ENCODE measurements around the gene SFTPB. TPM values are rescaled to one million over a fixed set of nuclear protein-coding genes. Genes with fewer than 3 reads are reported as not detected.

Gene SFTPB
- total RNA-seq, 1 donor from 2014 or later, result not detected

DNA sequence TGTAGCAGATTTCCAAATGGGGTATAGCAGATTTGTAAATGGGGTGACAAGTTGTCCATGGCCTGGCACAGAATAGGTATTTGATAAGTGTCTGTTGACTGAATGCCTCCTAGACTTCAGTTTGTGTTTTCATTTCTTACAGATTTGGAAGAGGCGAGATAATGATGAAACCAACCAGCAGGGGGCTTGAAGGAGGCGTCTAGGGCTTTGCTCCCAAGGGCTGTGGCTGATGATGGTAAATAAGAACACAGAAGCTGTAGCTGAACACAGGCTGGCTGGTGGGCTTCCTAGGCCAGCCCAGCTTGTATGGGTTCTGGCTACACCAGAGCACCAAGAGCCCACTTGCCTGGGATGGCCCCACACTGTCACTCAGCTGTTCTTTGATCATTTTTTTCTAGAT, 19.4 kb downstream of the SFTPB start:
- no peak overlapping the region for H3K4me3 Mint-ChIP-seq (ENCODE audit: unreplicated experiment)

DNA sequence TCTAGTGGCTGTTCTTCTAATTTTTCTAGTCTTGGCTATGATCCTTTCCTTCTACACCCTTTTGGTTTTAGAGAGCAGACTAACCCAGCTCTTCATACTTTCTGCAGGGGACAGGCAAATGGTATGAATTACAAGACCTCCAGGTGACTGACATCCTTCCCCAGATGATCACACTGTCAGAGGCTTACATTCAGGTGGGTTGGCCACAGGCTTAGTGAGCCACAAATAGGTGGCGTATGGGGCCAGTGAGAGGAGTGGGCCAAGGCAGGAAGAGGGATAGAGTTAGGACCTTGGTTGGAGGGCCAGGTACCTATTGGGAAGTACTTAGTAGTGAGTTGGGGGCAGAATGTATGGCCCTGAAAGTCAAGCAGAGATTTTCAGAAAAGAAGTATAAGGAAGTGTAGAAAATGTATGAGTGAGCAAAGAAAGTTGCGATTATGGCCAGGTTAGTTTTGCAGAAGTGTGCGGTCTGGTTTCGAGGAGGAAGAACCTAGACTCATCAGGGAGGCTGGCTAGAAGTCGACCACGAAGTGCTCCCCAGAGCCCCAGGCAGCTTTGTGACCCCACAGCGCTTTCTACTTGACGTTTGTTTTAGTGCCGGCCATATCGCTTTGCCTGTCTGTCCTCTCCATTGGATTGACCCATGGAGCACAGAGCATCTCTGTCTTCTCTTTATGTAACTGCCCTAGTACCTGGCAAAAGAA, 20.0 kb downstream of the SFTPB start:
- Mint-ChIP-seq H3K36me3 (ENCODE audit: unreplicated experiment) (no peaks in the 10 kb centered on the region), H3K27me3 (ENCODE audit: unreplicated experiment) (no peaks in the 10 kb centered on the region), H3K9me3 (ENCODE audit: unreplicated experiment) (no peaks in the 10 kb centered on the region), H3K27ac (ENCODE audit: unreplicated experiment) (no peak overlapping the region), H3K4me3 (ENCODE audit: unreplicated experiment) (no peak overlapping the region), H3K4me1 (ENCODE audit: low read depth, unreplicated experiment) (no peaks in the 10 kb centered on the region)
- no peak for DNase-seq
- TF ChIP-seq, protein P1, sequence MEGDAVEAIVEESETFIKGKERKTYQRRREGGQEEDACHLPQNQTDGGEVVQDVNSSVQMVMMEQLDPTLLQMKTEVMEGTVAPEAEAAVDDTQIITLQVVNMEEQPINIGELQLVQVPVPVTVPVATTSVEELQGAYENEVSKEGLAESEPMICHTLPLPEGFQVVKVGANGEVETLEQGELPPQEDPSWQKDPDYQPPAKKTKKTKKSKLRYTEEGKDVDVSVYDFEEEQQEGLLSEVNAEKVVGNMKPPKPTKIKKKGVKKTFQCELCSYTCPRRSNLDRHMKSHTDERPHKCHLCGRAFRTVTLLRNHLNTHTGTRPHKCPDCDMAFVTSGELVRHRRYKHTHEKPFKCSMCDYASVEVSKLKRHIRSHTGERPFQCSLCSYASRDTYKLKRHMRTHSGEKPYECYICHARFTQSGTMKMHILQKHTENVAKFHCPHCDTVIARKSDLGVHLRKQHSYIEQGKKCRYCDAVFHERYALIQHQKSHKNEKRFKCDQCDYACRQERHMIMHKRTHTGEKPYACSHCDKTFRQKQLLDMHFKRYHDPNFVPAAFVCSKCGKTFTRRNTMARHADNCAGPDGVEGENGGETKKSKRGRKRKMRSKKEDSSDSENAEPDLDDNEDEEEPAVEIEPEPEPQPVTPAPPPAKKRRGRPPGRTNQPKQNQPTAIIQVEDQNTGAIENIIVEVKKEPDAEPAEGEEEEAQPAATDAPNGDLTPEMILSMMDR (IDR thresholded peaks at IDR 0.05; ENCODE audit: partially characterized antibody, unreplicated experiment), result no peak

More for the DNA sequence above, 19.4 kb downstream of the SFTPB start:
- Mint-ChIP-seq H3K9me3 (ENCODE audit: unreplicated experiment) (no peaks in the 10 kb centered on the region), H3K27ac (ENCODE audit: unreplicated experiment) (no peak overlapping the region), H3K36me3 (ENCODE audit: unreplicated experiment) (no peaks in the 10 kb centered on the region), H3K27me3 (ENCODE audit: unreplicated experiment) (no peaks in the 10 kb centered on the region), H3K4me1 (ENCODE audit: low read depth, unreplicated experiment) (no peaks in the 10 kb centered on the region)
- DNase-seq, result no peak
- TF ChIP-seq, protein P1 (IDR thresholded peaks at IDR 0.05; ENCODE audit: partially characterized antibody, unreplicated experiment), result peak; percentile 58

DNA sequence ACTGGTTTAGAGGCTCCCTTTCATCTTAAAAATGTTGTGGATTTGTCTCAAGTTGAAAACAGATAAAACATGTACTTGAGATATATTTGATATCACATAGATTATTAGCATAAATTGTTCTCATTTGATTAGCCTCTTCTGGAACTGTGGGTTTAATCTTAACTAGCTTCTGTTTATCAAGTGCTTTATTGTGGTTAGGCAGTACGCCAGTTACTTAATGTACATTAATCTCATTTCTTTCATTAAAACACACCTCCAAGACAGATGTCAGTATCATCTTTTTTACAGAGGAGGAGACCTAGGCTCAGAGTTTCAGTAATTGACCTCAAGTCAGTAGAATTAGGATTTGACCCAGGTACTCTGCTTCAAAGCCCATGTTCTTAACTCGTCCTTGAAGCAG, 21.8 kb downstream of the SFTPB start:
- H3K4me3 Mint-ChIP-seq (ENCODE audit: unreplicated experiment), result no peak overlapping the region
- no peaks in the 10 kb centered on the region for H3K36me3 Mint-ChIP-seq (ENCODE audit: unreplicated experiment)
- TF ChIP-seq, protein P1 (IDR thresholded peaks at IDR 0.05; ENCODE audit: partially characterized antibody, unreplicated experiment), result no peak
- H3K9me3 Mint-ChIP-seq (ENCODE audit: unreplicated experiment), result no peaks in the 10 kb centered on the region
- DNase-seq, result no peak
- no peak overlapping the region for H3K27ac Mint-ChIP-seq (ENCODE audit: unreplicated experiment)
- H3K27me3 Mint-ChIP-seq (ENCODE audit: unreplicated experiment), result no peaks in the 10 kb centered on the region
- no peaks in the 10 kb centered on the region for H3K4me1 Mint-ChIP-seq (ENCODE audit: low read depth, unreplicated experiment)

DNA sequence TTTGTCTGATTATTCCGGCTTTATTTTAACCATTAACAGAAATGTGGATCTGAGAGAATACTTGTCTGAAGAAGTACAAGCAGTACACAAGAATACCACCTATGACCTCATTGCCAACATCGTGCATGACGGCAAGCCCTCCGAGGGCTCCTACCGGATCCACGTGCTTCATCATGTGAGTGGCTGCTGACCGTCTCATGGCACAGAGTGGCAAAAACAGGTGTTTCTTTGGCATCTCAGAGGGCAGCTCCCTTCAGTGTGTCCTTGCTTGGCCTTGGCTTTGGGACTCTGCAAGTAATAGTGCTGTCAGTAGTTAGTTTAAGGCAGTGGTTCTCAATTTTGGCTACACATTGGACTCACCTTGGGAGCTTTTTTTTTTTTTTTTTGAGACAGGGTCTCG, 23.1 kb downstream of the SFTPB start:
- no peaks in the 10 kb centered on the region for H3K4me1 Mint-ChIP-seq (ENCODE audit: low read depth, unreplicated experiment)
- H3K4me3 Mint-ChIP-seq (ENCODE audit: unreplicated experiment), result no peak overlapping the region
- no peak for DNase-seq
- no peak overlapping the region for H3K27ac Mint-ChIP-seq (ENCODE audit: unreplicated experiment)
- H3K27me3 Mint-ChIP-seq (ENCODE audit: unreplicated experiment), result no peaks in the 10 kb centered on the region
- H3K36me3 Mint-ChIP-seq (ENCODE audit: unreplicated experiment), result no peaks in the 10 kb centered on the region
- TF ChIP-seq, protein P1 (IDR thresholded peaks at IDR 0.05; ENCODE audit: partially characterized antibody, unreplicated experiment), result no peak
- no peaks in the 10 kb centered on the region for H3K9me3 Mint-ChIP-seq (ENCODE audit: unreplicated experiment)

DNA sequence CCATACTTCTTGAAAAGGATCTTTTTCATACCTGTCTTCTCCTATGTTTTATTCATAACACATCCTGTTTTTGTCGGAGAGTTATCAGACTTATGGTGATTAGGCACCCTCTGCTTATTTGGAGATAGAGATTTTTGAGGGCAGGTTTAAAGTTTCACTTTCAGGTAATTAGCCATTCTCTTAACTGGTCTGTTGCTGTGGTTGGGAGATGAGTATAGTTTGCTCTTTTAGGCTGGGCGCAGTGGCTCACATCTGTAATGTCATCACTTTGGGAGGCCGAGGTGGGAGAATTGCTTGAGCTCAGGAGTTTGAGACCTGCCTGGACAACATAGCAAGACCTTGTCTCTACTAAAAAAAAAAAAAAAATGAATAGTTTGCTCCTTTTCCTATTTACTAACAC, 25.3 kb downstream of the SFTPB start:
- Mint-ChIP-seq H3K36me3 (ENCODE audit: unreplicated experiment) (no peaks in the 10 kb centered on the region), H3K9me3 (ENCODE audit: unreplicated experiment) (no peaks in the 10 kb centered on the region), H3K27me3 (ENCODE audit: unreplicated experiment) (no peaks in the 10 kb centered on the region), H3K4me1 (ENCODE audit: low read depth, unreplicated experiment) (no peaks in the 10 kb centered on the region), H3K4me3 (ENCODE audit: unreplicated experiment) (no peak overlapping the region), H3K27ac (ENCODE audit: unreplicated experiment) (no peak overlapping the region)
- TF ChIP-seq, protein P1 (IDR thresholded peaks at IDR 0.05; ENCODE audit: partially characterized antibody, unreplicated experiment), result no peak
- no peak for DNase-seq

Measured in glutamatergic neuron (in vitro differentiated cells).